ENCODE results near the gene UBAC2.

Gene UBAC2

GRCh38 chr13:99321709-99322108, 121.1 kb downstream of the UBAC2 start:
- peak; percentile 30 for FAIRE-seq
- no peak for DNase-seq (ENCODE audit: insufficient read length)
- TF ChIP-seq TAF1 (IDR thresholded peaks at IDR 0.05; ENCODE audit: borderline replicate concordance, low read depth, low read length) (no peak), POLR2A (IDR thresholded peaks at IDR 0.05; ENCODE audit: low read depth, low read length) (no peak), POLR2AphosphoS5 (IDR thresholded peaks at IDR 0.05; ENCODE audit: low read depth, low read length) (no peak)

- DNase-seq (ENCODE audit: insufficient read length) (peak; percentile 27), FAIRE-seq (peak; percentile 95)
- TF ChIP-seq POLR2AphosphoS5 (IDR thresholded peaks at IDR 0.05; ENCODE audit: low read depth, low read length) (no peak), POLR2A (IDR thresholded peaks at IDR 0.05; ENCODE audit: low read depth, low read length) (no peak), TAF1 (IDR thresholded peaks at IDR 0.05; ENCODE audit: borderline replicate concordance, low read depth, low read length) (no peak)
Measured at GRCh38 chr13:99322297-99323103, 121.8 kb downstream of the UBAC2 start.

- FAIRE-seq (peak; percentile 62), DNase-seq (ENCODE audit: insufficient read length) (no peak)
- no peak for TF ChIP-seq POLR2AphosphoS5 (IDR thresholded peaks at IDR 0.05; ENCODE audit: low read depth, low read length)
- no peak for TF ChIP-seq TAF1 (IDR thresholded peaks at IDR 0.05; ENCODE audit: borderline replicate concordance, low read depth, low read length)
- no peak for TF ChIP-seq POLR2A (IDR thresholded peaks at IDR 0.05; ENCODE audit: low read depth, low read length)
Measured at GRCh38 chr13:99323488-99323887, 122.8 kb downstream of the UBAC2 start.

GRCh38 chr13:99326012-99326411, 125.4 kb downstream of the UBAC2 start:
- DNase-seq (ENCODE audit: insufficient read length) (no peak), FAIRE-seq (peak; percentile 44)
- TF ChIP-seq TAF1 (IDR thresholded peaks at IDR 0.05; ENCODE audit: borderline replicate concordance, low read depth, low read length) (no peak), POLR2A (IDR thresholded peaks at IDR 0.05; ENCODE audit: low read depth, low read length) (no peak), POLR2AphosphoS5 (IDR thresholded peaks at IDR 0.05; ENCODE audit: low read depth, low read length) (no peak)

- TF ChIP-seq TAF1 (IDR thresholded peaks at IDR 0.05; ENCODE audit: borderline replicate concordance, low read depth, low read length) (no peak), POLR2AphosphoS5 (IDR thresholded peaks at IDR 0.05; ENCODE audit: low read depth, low read length) (no peak), POLR2A (IDR thresholded peaks at IDR 0.05; ENCODE audit: low read depth, low read length) (no peak)
- no peak for DNase-seq (ENCODE audit: insufficient read length)
- FAIRE-seq: no peak
Measured at GRCh38 chr13:99327126-99327525, 126.5 kb downstream of the UBAC2 start.

GRCh38 chr13:99327761-99328160, 127.1 kb downstream of the UBAC2 start:
- no peak for TF ChIP-seq POLR2A (IDR thresholded peaks at IDR 0.05; ENCODE audit: low read depth, low read length)
- TF ChIP-seq POLR2AphosphoS5 (IDR thresholded peaks at IDR 0.05; ENCODE audit: low read depth, low read length): no peak
- TF ChIP-seq TAF1 (IDR thresholded peaks at IDR 0.05; ENCODE audit: borderline replicate concordance, low read depth, low read length): no peak
- DNase-seq (ENCODE audit: insufficient read length): no peak
- no peak for FAIRE-seq

GRCh38 chr13:99329477-99329876, 128.8 kb downstream of the UBAC2 start:
- no peak for TF ChIP-seq POLR2A (IDR thresholded peaks at IDR 0.05; ENCODE audit: low read depth, low read length)
- FAIRE-seq (no peak), DNase-seq (ENCODE audit: insufficient read length) (no peak)

- no peak for TF ChIP-seq TAF1 (IDR thresholded peaks at IDR 0.05; ENCODE audit: borderline replicate concordance, low read depth, low read length)
- no peak for TF ChIP-seq POLR2AphosphoS5 (IDR thresholded peaks at IDR 0.05; ENCODE audit: low read depth, low read length)
- TF ChIP-seq POLR2A (IDR thresholded peaks at IDR 0.05; ENCODE audit: low read depth, low read length): no peak
- no peak for DNase-seq (ENCODE audit: insufficient read length)
Measured at GRCh38 chr13:99330942-99331341, 130.3 kb downstream of the UBAC2 start.

GRCh38 chr13:99331881-99332293, 131.2 kb downstream of the UBAC2 start:
- FAIRE-seq: no peak
- DNase-seq (ENCODE audit: insufficient read length): no peak
- no peak for TF ChIP-seq TAF1 (IDR thresholded peaks at IDR 0.05; ENCODE audit: borderline replicate concordance, low read depth, low read length)
- no peak for TF ChIP-seq POLR2A (IDR thresholded peaks at IDR 0.05; ENCODE audit: low read depth, low read length)
- TF ChIP-seq POLR2AphosphoS5 (IDR thresholded peaks at IDR 0.05; ENCODE audit: low read depth, low read length): no peak

More at GRCh38 chr13:99330942-99331341, 130.3 kb downstream of the UBAC2 start:
- FAIRE-seq: no peak

- no peak for TF ChIP-seq POLR2A (IDR thresholded peaks at IDR 0.05; ENCODE audit: low read depth, low read length)
- TF ChIP-seq TAF1 (IDR thresholded peaks at IDR 0.05; ENCODE audit: borderline replicate concordance, low read depth, low read length): no peak
- TF ChIP-seq POLR2AphosphoS5 (IDR thresholded peaks at IDR 0.05; ENCODE audit: low read depth, low read length): no peak
- peak; percentile 67 for FAIRE-seq
- DNase-seq (ENCODE audit: insufficient read length): no peak
Measured at GRCh38 chr13:99332456-99332855, 131.8 kb downstream of the UBAC2 start.

- TF ChIP-seq TAF1 (IDR thresholded peaks at IDR 0.05; ENCODE audit: borderline replicate concordance, low read depth, low read length): no peak
- DNase-seq (ENCODE audit: insufficient read length) (no peak), FAIRE-seq (no peak)
Measured at GRCh38 chr13:99334221-99334620, 133.6 kb downstream of the UBAC2 start.

- DNase-seq (ENCODE audit: insufficient read length): no peak
- TF ChIP-seq POLR2A (IDR thresholded peaks at IDR 0.05; ENCODE audit: low read depth, low read length): no peak
- TF ChIP-seq TAF1 (IDR thresholded peaks at IDR 0.05; ENCODE audit: borderline replicate concordance, low read depth, low read length): no peak
- no peak for TF ChIP-seq POLR2AphosphoS5 (IDR thresholded peaks at IDR 0.05; ENCODE audit: low read depth, low read length)
- FAIRE-seq: no peak
Measured at GRCh38 chr13:99335087-99335486, 134.4 kb downstream of the UBAC2 start.
